ENCODE measurements around the gene RSRC2. TPM values are rescaled to one million over a fixed set of nuclear protein-coding genes. Genes with fewer than 3 reads are reported as not detected.
"Not testable (repeated sequence)": the region's sequence is repeated elsewhere in the genome, so short reads cannot be mapped to it uniquely, and the experiment has no call there.

The RSRC2 gene
- total RNA-seq, 6 experiments from 2014 or later: 38.7 to 52.7 (median 44.2) TPM

GRCh38 chr12:122486805-122487426 is 39.8 kb downstream of the RSRC2 start:
- TF ChIP-seq CTCF (IDR thresholded peaks at IDR 0.05): no peak
- no peak for DNase-seq
- Mint-ChIP-seq H3K27ac (no peak overlapping the region), H3K9me3 (no peaks in the 10 kb centered on the region), H3K27me3 (ENCODE audit: insufficient read depth) (peaks cover 2% of the 10 kb centered on the region), H3K4me3 (no peak overlapping the region), H3K36me3 (ENCODE audit: low read depth) (peaks cover 46% of the 10 kb centered on the region), H3K4me1 (ENCODE audit: low read depth) (peaks cover 16% of the 10 kb centered on the region)

- H3K27ac Mint-ChIP-seq; H3K4me3 Mint-ChIP-seq; H3K9me3 Mint-ChIP-seq; H3K27me3 Mint-ChIP-seq (ENCODE audit: insufficient read depth): not testable (repeated sequence)
- Mint-ChIP-seq H3K4me1 (ENCODE audit: low read depth) (peaks cover 16% of the 10 kb centered on the region; the same call in 1 of the 2 replicates), H3K36me3 (ENCODE audit: low read depth) (peaks cover 46% of the 10 kb centered on the region)
- peak; percentile 9 for DNase-seq
Observed at GRCh38 chr12:122486360-122486759, 40.4 kb downstream of the RSRC2 start.

- H3K27ac Mint-ChIP-seq; H3K9me3 Mint-ChIP-seq; H3K27me3 Mint-ChIP-seq (ENCODE audit: insufficient read depth); H3K4me3 Mint-ChIP-seq; DNase-seq: not testable (repeated sequence)
- Mint-ChIP-seq H3K4me1 (ENCODE audit: low read depth) (peaks cover 16% of the 10 kb centered on the region; the same call in 1 of the 2 replicates), H3K36me3 (ENCODE audit: low read depth) (peaks cover 47% of the 10 kb centered on the region)
Observed at GRCh38 chr12:122484385-122484784, 42.4 kb downstream of the RSRC2 start.

- Mint-ChIP-seq H3K27me3 (ENCODE audit: insufficient read depth) (peaks cover 2% of the 10 kb centered on the region), H3K27ac (peak overlapping the region; percentile 6; the same call in 1 of the 2 replicates), H3K9me3 (no peaks in the 10 kb centered on the region), H3K4me1 (ENCODE audit: low read depth) (peaks cover 16% of the 10 kb centered on the region; the same call in 1 of the 2 replicates), H3K4me3 (no peak overlapping the region), H3K36me3 (ENCODE audit: low read depth) (peaks cover 42% of the 10 kb centered on the region)
- no peak for TF ChIP-seq CTCF (IDR thresholded peaks at IDR 0.05)
- DNase-seq: no peak
Observed at GRCh38 chr12:122483969-122484368, 42.8 kb downstream of the RSRC2 start.

- TF ChIP-seq CTCF (IDR thresholded peaks at IDR 0.05): no peak
- Mint-ChIP-seq H3K36me3 (ENCODE audit: low read depth) (peaks cover 46% of the 10 kb centered on the region), H3K27me3 (ENCODE audit: insufficient read depth) (peaks cover 2% of the 10 kb centered on the region), H3K9me3 (no peaks in the 10 kb centered on the region), H3K27ac (peak overlapping the region; percentile 10; the same call in 1 of the 2 replicates), H3K4me3 (no peak overlapping the region), H3K4me1 (ENCODE audit: low read depth) (peaks cover 13% of the 10 kb centered on the region; the same call in 1 of the 2 replicates)
- DNase-seq: no peak
Observed at GRCh38 chr12:122481861-122482260, 44.9 kb downstream of the RSRC2 start.

- H3K27me3 Mint-ChIP-seq (ENCODE audit: insufficient read depth): peaks cover under 1% of the 10 kb centered on the region; the same call in 1 of the 2 replicates
- no peak for DNase-seq
- H3K4me1 Mint-ChIP-seq (ENCODE audit: low read depth): peaks cover 8% of the 10 kb centered on the region; the same call in 1 of the 2 replicates
- no peak overlapping the region for H3K4me3 Mint-ChIP-seq
- no peak overlapping the region for H3K27ac Mint-ChIP-seq
- no peaks in the 10 kb centered on the region for H3K9me3 Mint-ChIP-seq
- no peak for TF ChIP-seq CTCF (IDR thresholded peaks at IDR 0.05)
- H3K36me3 Mint-ChIP-seq (ENCODE audit: low read depth): peaks cover 49% of the 10 kb centered on the region
Observed at GRCh38 chr12:122480753-122481152, 46.0 kb downstream of the RSRC2 start.
